ENCODE results near the gene ADGRF1. TPM values are rescaled to one million over a fixed set of nuclear protein-coding genes. Genes with fewer than 3 reads are reported as not detected.

ADGRF1 gene
- total RNA-seq, 1 experiment from 2014 or later = 39.6 TPM

GRCh38 chr6:47034926-47035325, 7.2 kb downstream of the ADGRF1 start (continued):
- TF ChIP-seq YY1 (IDR thresholded peaks at IDR 0.05; ENCODE audit: extremely low read depth, insufficient replicate concordance, low read depth, low read length) = peak; percentile 59
- TF ChIP-seq ZNF274 (IDR thresholded peaks at IDR 0.05; ENCODE audit: low read depth, low read length) = no peak

GRCh38 chr6:47034421-47034820, 7.7 kb downstream of the ADGRF1 start:
- ChIA-PET POLR2A (interaction anchor here (0.8 to 3.5 kb wide), 4 partner anchors 9 to 41 kb away, joined by 3 to 24 read pairs (median 8); no protein-coding TSS in a partner anchor), RAD21 (ENCODE audit: low non-redundant PET in 1 of 2, low total read pairs in 2 of 2, uncharacterized antibody in 2 of 2, unreplicated experiment in 2 of 2) (interaction anchor here in 1 of 2 experiments (0.7 kb wide), 1 partner anchor 185 kb away, joined by 3 read pairs; no protein-coding TSS in a partner anchor), CTCF (interaction anchor here (1.1 to 2.1 kb wide), 2 partner anchors 13 to 185 kb away, joined by 3 to 8 read pairs; no protein-coding TSS in a partner anchor)
- H3K27ac ChIP-seq (ENCODE audit: low read depth, low read length) = peak overlapping the region; percentile 63
- peaks cover 0 to 4% of the 10 kb centered on the region in 2 experiments; a peak in 1 of 4 replicates for H3K36me3 ChIP-seq (ENCODE audit: control insufficient read depth in 1 of 2, insufficient read depth in 2 of 2, low read length in 2 of 2)
- no peaks in the 10 kb centered on the region for H3K27me3 ChIP-seq (ENCODE audit: insufficient read depth, low read length)
- no peaks in the 10 kb centered on the region for H3K9me3 ChIP-seq (ENCODE audit: control insufficient read depth in 1 of 2, insufficient read depth in 1 of 2, low read depth in 1 of 2, low read length in 2 of 2)
- no peaks in the 10 kb centered on the region for H4K20me1 ChIP-seq (ENCODE audit: insufficient read depth)
- no peak for DNase-seq (ENCODE audit: low read depth, low spot score)
- peak overlapping the region in 1 of 2 experiments; percentile 23; a peak in 2 of 4 replicates for H3K4me3 ChIP-seq (replicated peaks in 1 of 2; ENCODE audit: low read depth in 1 of 2, low read length in 2 of 2)
- no peak for TF ChIP-seq TCF7L2 (IDR thresholded peaks at IDR 0.05; ENCODE audit: borderline replicate concordance, extremely low read depth, insufficient read depth, insufficient read length)
- TF ChIP-seq EZH2phosphoT487 (IDR thresholded peaks at IDR 0.05; ENCODE audit: borderline replicate concordance) = no peak
- H3K4me1 ChIP-seq (ENCODE audit: control insufficient read depth in 1 of 2, insufficient read depth in 2 of 2, low read length in 2 of 2) = peaks cover 38 to 61% of the 10 kb centered on the region in 2 experiments
- no peaks in the 10 kb centered on the region for H3K9me2 ChIP-seq (ENCODE audit: insufficient read depth)
- no peak overlapping the region for H2AFZ ChIP-seq (ENCODE audit: low read depth, low read length, poor library complexity, severe bottlenecking)
- intact Hi-C loops (cut with micrococcal nuclease) = no loop called here
- H3K9ac ChIP-seq (ENCODE audit: low read length) = peak overlapping the region; percentile 53
- peaks cover 92% of the 10 kb centered on the region for H3K79me2 ChIP-seq (ENCODE audit: insufficient read depth, low read length)
- peak; percentile 17 for ATAC-seq
- peak overlapping the region; percentile 72 for H3K4me2 ChIP-seq (ENCODE audit: low read length)
- BruUV-seq (replicated peaks) = no TSS peak
